ENCODE data around the gene CLCNKB.

The CLCNKB gene

GRCh38 chr1:16099412-16099811, 55.8 kb downstream of the CLCNKB start:
- Mint-ChIP-seq H3K4me1 (ENCODE audit: low read depth) (no peaks in the 10 kb centered on the region), H3K4me3 (no peak overlapping the region), H3K9me3 (no peaks in the 10 kb centered on the region), H3K36me3 (ENCODE audit: low read depth) (no peaks in the 10 kb centered on the region), H3K27me3 (peaks cover 31% of the 10 kb centered on the region), H3K27ac (no peak overlapping the region)

GRCh38 chr1:16101623-16102022, 58.0 kb downstream of the CLCNKB start:
- H3K4me3 Mint-ChIP-seq = no peak overlapping the region
- no peaks in the 10 kb centered on the region for H3K36me3 Mint-ChIP-seq (ENCODE audit: low read depth)
- peaks cover 4% of the 10 kb centered on the region for H3K9me3 Mint-ChIP-seq
- H3K4me1 Mint-ChIP-seq (ENCODE audit: low read depth) = no peaks in the 10 kb centered on the region
- H3K27me3 Mint-ChIP-seq = peaks cover 29% of the 10 kb centered on the region
- no peak overlapping the region for H3K27ac Mint-ChIP-seq

Data from stimulated activated naive CD8-positive, alpha-beta T cell treated with anti-CD3 and anti-CD28 coated beads, Interleukin-15, Interleukin-2, amounts not matched to agents 100 ng/mL and 50 ng/mL, for 24 hours (primary cell).